Suprapubic skin (tissue), 4 donors: Measurements from ENCODE around the gene ZNF470. TPM values are rescaled to one million over a fixed set of nuclear protein-coding genes. Genes with fewer than 3 reads are reported as not detected.
A peak's percentile ranks its signal among the peaks of the same experiment; 100 is the strongest.

Experiments used
- DNase-seq, 2 donors: peaks; one replicate each; pipeline ENCODE4 v3.0.0-alpha.2; 2019; ENCODE audit warnings: low spot score in 2 of 2
- H3K27ac ChIP-seq: fragments of 200-600 bp; sonication (generic); one replicate; pipeline ENCODE4 v1.5.1; 2019
- H3K27me3 ChIP-seq: fragments of 200-600 bp; sonication (generic); one replicate; pipeline ENCODE4 v1.5.1; 2019
- H3K36me3 ChIP-seq: fragments of 200-600 bp; sonication (generic); one replicate; pipeline ENCODE4 v1.5.1; 2019
- H3K4me1 ChIP-seq: fragments of 200-600 bp; sonication (generic); one replicate; pipeline ENCODE4 v1.5.1; 2019
- H3K4me3 ChIP-seq: fragments of 200-600 bp; sonication (generic); one replicate; pipeline ENCODE4 v1.5.1; 2019; ENCODE audit warnings: mild to moderate bottlenecking
- H3K9me3 ChIP-seq: fragments of 200-600 bp; sonication (generic); one replicate; pipeline ENCODE4 v1.5.1; 2019
- CTCF ChIP-seq, 2 donors: fragments of 200-600 bp in 1 of 2; fragments of 450-650 bp in 1 of 2; sonication (generic) in 1 of 2; IDR thresholded peaks; one replicate each; pipeline ENCODE4 v1.5.1; 2016 to 2019; ENCODE audit warnings: antibody characterized with exemption in 2 of 2, mild to moderate bottlenecking in 1 of 2, moderate library complexity in 1 of 2
- EP300 ChIP-seq: sonication (generic); formaldehyde crosslinking; IDR thresholded peaks from one replicate; pipeline ENCODE4 v1.6.1; 2017; ENCODE audit warnings: antibody characterized with exemption
- POLR2A ChIP-seq, 2 donors: fragments of 450-650 bp; IDR thresholded peaks; one replicate each; pipeline ENCODE4 v1.6.1; 2017; ENCODE audit warnings: antibody characterized with exemption in 2 of 2, mild to moderate bottlenecking in 2 of 2, moderate library complexity in 2 of 2
- POLR2AphosphoS5 ChIP-seq, 3 donors: sonication (generic); formaldehyde crosslinking; IDR thresholded peaks; one replicate each; pipeline ENCODE4 v1.6.1; 2017; ENCODE audit warnings: antibody characterized with exemption in 3 of 3
- WGBS: methylation state at CpG from one replicate; pipeline ENCODE4 v1.1.5; 2018; 5-methylcytosine and 5-hydroxymethylcytosine counted together
- total RNA-seq, 4 donors: library from RNA; depleted of rRNA; stranded (reverse); fragments of >200 nt; gene quantifications; one replicate each; pipeline ENCODE4 v1.1.0, GENCODE V29; 2016

ZNF470 gene
- total RNA-seq, 4 donors from 2014 or later = 1.0 to 3.4 (median 1.5) TPM

DNA sequence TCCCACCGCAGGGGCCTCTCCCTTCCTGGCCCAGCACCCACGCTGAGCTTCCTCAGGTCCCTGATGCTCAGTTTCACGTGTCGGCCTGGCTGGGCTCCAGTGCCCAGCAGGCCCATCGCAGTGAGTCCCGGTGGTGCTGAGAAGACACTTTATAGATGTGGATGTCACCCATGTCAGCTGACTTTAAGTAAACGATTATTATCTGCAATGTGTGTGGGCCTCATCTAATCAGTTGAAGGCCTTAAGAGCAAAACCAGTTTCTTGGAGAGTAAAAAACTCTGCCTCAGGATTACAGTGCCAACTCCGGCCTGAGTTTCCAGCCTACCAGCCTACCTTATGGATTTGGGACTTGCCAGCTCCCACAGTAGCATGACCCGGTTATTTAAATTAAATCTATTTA lies 58.4 kb downstream of the ZNF470 start:
- no peak overlapping the region for H3K27ac ChIP-seq
- peaks cover 43% of the 10 kb centered on the region for H3K9me3 ChIP-seq
- 93% methylated on average over 9 of the region's 9 CpGs for WGBS
- H3K36me3 ChIP-seq = peaks cover 49% of the 10 kb centered on the region
- TF ChIP-seq EP300 = no peak
- no peak for TF ChIP-seq CTCF (IDR thresholded peaks at IDR 0.05)
- no peak for TF ChIP-seq POLR2A (IDR thresholded peaks at IDR 0.05)
- H3K4me1 ChIP-seq = no peaks in the 10 kb centered on the region
- H3K27me3 ChIP-seq = no peaks in the 10 kb centered on the region
- no peak overlapping the region for H3K4me3 ChIP-seq
- no peak for DNase-seq

DNA sequence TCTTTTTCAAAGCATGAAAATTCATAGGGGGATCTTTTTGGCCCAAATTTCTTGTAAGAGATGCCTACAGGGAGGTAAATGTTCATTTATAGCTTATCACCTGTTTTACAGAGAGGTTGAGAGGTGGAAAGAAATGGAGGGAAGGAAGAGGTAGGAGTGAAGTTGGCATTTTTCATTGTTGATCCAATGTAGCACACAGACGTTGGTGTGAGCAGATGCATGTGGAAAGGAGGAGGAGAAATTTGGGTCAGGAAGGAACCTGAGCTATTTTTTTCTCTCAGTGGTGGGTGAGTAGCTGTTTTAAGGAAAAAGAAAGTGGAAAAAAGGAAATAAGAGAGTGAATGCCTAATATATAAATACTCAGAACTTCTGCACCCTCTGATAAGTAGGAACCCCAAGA lies 65.8 kb downstream of the ZNF470 start:
- Histone ChIP-seq H3K27me3 (no peaks in the 10 kb centered on the region), H3K4me1 (no peaks in the 10 kb centered on the region), H3K4me3 (no peak overlapping the region), H3K36me3 (no peaks in the 10 kb centered on the region), H3K27ac (no peak overlapping the region), H3K9me3 (peaks cover 32% of the 10 kb centered on the region)
- no peak for DNase-seq
- TF ChIP-seq CTCF (IDR thresholded peaks at IDR 0.05) (no peak), POLR2A (IDR thresholded peaks at IDR 0.05) (no peak), EP300 (no peak), POLR2AphosphoS5 (IDR thresholded peaks at IDR 0.05) (no peak)
- 20% methylated on average over 1 of the region's 1 CpG for WGBS

DNA sequence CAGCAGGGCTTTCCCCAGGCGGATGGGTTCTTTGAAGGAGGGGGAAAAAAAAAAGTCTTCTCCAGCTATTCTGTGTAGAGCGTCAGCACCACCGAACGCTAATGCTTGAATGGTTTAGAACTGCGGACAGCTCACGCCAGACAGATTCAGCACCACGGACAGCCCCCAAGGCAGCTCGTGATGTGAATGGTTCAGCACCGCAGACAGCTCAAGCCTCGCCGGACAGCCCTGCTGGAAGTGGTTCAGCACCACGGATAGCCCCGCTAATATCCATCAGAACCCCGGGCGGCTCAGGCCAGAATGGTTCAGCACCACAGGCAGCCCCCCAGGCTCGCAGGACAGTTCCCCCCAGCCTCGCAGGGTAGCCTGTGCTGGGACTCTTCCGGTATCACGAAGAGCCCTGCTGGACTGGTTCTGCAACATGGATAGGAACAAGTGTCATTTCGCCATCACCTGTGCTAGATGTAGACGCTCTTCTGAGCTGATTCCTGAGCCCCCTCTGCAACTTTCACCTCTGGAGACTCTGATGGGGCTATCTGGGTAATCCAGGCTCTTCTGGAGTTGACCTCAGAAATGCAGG lies 70.8 kb downstream of the ZNF470 start:
- TF ChIP-seq POLR2A (IDR thresholded peaks at IDR 0.05) = no peak
- TF ChIP-seq EP300 = no peak
- TF ChIP-seq POLR2AphosphoS5 (IDR thresholded peaks at IDR 0.05) = peak in 1 of 3 donors; percentile 21
- no peak for TF ChIP-seq CTCF (IDR thresholded peaks at IDR 0.05)
- no peak for DNase-seq
- Histone ChIP-seq H3K4me3 (no peak overlapping the region), H3K36me3 (no peaks in the 10 kb centered on the region), H3K27ac (no peak overlapping the region), H3K4me1 (no peaks in the 10 kb centered on the region), H3K27me3 (peaks cover 12% of the 10 kb centered on the region), H3K9me3 (peaks cover 22% of the 10 kb centered on the region)
- WGBS = 21% methylated on average over 11 of the region's 21 CpGs

Other genes with a start within 250 kb of the ZNF470 start
- 1 to 10 TPM; 2.6 to 5.2 (median 3.1) TPM for gene ZNF582, start 173.9 kb upstream of the ZNF470 start, total RNA-seq
- gene ZNF583, start 163.1 kb upstream of the ZNF470 start, total RNA-seq = 1 to 10 TPM; 1.5 to 3.2 (median 2.3) TPM
- 1 to 10 TPM; 2.5 to 6.3 (median 5.0) TPM for gene ZNF667, start 90.1 kb upstream of the ZNF470 start, total RNA-seq
- gene ZNF471, start 59.6 kb upstream of the ZNF470 start, total RNA-seq = 1 to 10 TPM; 2.2 to 8.1 (median 3.9) TPM
- gene ZFP28, start 28.5 kb upstream of the ZNF470 start, total RNA-seq = 10 to 100 TPM in 1 of 4 donors, 1 to 10 TPM in 3; 3.3 to 15.2 (median 5.0) TPM
- gene ZNF71, start 27.8 kb downstream of the ZNF470 start, total RNA-seq = 10 to 100 TPM in 1 of 4 donors, 1 to 10 TPM in 3; 5.0 to 15.9 (median 7.5) TPM
- gene SMIM17, start 75.7 kb downstream of the ZNF470 start, total RNA-seq = 1 to 10 TPM in 1 of 4 donors, not detected in 3; 1.8 TPM
- gene ZNF835, start 104.3 kb downstream of the ZNF470 start, total RNA-seq = 1 to 10 TPM in 3 of 4 donors, under 1 TPM in 1; 0.34 to 2.0 (median 1.5) TPM